ENCODE measurements around the gene COMMD10.
"Not testable (repeated sequence)": the region's sequence is repeated elsewhere in the genome, so short reads cannot be mapped to it uniquely, and the experiment has no call there.

Gene COMMD10

DNA sequence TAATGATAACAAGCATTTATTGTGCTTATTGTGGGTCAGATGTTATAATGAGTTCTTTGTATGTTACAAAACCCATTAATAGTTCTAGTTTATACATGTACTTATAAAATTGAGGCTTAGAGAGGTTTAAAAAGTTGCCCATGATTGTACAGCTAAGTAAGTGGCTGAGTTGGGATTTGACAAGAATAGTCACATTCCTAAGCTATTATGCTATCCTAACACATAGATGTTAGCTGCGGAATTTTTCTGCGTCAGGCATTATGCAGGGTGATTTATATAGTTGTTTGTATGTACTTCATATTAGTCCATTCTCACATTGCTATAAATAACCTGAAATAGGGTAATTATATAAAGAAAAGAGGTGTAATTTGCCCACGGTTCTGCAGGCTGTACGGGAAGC is 12.5 kb downstream of the COMMD10 start:
- DNase-seq (ENCODE audit: low read depth): no peak

DNA sequence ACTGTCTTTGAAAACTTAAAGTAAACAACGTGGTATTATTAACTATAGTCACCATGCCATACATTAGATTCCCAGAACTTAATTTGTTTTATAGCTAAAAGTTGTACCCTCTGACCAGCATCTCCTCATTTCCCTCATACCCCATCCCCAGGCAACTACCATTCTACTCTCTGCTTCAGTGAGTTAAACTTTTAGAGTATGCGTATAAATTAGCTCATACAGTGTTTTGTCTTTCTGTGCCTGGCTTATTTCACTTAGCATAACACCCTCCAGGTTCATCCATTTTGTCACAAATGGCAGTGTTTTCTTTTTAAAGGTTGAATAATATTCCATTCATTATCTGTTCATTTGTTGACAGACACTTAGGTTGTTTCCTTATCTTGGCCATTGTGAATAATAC is 14.2 kb downstream of the COMMD10 start:
- DNase-seq (ENCODE audit: low read depth): no peak

DNA sequence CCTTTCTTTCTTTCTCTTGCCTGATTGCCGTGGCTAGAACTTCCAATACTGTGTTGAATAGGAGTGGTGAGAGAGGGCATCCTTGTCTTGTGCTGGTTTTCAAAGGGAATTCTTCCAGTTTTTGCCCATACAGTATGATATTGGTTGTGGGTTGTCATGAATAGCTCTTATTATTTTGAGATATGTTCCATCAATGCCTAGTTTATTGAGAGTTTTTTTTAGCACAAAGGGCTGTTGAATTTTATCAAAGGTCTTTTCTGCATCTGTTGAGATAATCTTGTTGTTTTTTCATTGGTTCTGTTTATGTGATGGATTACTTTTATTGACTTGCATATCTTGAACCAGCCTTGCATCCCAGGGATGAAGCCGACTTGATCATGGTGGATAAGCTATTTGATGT is 20.1 kb downstream of the COMMD10 start:
- not testable (repeated sequence) for DNase-seq (ENCODE audit: low read depth)

DNA sequence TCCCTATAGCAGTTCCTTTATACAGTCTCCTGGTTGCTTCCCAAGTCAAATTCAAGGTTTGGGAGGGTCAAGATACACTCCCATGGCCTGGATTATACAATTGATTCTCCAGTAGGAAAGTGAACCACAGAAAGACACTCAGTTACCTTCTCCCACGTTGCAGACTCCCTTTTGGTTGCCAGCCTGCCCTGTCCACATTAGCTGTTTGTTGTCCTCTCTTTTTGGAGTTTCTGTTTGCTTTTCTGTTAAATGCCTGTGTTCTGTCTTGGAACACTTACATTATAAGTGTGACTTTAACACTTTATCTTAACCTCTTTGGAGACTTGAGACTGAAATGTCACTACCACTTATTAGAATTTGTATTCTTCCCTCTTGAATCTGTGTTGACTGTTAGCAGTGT is 30.3 kb downstream of the COMMD10 start:
- no peak for DNase-seq (ENCODE audit: low read depth)

DNA sequence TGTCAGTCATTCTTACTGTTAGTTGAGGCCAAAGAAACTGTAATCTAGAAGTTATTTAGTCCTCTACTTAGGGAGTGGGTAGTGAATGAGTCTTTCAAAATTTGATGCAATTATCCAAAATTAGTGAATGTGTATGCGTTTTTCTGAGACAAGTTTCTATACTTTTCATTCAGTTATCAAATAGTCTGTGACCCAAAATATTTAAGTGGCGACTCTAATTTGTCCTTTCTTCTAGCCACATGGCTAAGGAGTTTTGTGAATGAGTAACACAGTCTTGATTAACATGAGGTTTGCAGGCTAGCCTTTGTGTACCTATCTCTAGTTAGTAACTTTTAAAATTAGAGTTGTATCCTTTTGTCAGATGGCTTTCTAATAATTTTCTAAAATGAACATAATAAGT is 45.6 kb downstream of the COMMD10 start:
- no peak for DNase-seq (ENCODE audit: low read depth)

DNA sequence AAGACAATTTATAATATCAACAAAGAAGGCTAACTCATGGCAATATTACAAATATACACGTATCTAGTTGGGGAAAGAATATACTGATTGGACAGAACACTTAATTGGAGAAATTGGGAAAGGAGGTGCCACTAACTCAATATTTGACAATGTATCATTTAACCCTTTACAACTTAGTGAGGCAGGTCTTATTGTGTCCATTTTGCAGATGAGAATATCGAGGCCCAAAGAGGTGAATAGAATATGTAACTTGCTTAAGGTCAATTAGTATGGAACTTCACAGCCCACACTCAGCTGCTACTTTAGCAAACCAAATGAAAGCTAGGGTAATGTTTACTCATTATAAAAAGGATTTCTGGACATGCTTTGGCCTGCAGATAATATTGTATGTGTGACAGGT is 46.2 kb downstream of the COMMD10 start:
- DNase-seq (ENCODE audit: low read depth): no peak

DNA sequence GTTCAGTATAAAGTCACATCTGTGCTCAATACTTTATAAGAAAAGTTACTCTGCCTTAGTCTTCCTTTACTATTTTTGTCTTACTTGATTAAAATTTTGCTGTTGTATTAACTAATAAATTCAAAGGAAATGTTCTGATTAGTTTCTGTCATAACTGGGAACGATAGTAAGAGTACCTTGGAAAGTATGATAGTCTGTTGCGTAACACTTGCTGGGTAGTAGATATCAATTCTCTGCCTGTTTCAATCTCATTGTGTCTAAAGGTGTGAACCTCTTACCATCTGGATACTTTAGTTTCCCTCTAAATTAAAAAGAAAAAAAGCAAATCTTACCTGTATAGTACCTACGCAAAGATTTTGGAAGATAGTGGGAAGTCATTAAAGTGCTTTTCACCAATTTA is 48.5 kb downstream of the COMMD10 start:
- DNase-seq (ENCODE audit: low read depth): no peak

DNA sequence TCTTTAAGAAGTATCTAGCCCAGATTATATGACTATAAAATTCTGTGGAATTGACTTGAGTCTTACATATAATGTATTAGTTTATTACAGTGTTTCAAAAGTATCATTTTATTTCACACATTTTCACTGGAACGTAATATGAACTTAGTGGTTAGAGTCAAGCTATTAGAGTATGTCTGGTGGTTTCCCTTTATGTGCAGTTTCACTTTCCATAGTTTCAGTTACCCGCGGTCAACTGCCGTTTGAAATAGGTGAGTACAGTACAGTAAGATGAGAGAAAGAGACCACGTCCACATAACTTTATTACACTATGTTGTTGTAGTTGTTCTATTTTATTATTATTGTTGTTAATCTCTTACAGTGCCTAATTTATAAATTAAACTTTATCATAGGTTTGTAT is 50.5 kb downstream of the COMMD10 start:
- no peak for DNase-seq (ENCODE audit: low read depth)

DNA sequence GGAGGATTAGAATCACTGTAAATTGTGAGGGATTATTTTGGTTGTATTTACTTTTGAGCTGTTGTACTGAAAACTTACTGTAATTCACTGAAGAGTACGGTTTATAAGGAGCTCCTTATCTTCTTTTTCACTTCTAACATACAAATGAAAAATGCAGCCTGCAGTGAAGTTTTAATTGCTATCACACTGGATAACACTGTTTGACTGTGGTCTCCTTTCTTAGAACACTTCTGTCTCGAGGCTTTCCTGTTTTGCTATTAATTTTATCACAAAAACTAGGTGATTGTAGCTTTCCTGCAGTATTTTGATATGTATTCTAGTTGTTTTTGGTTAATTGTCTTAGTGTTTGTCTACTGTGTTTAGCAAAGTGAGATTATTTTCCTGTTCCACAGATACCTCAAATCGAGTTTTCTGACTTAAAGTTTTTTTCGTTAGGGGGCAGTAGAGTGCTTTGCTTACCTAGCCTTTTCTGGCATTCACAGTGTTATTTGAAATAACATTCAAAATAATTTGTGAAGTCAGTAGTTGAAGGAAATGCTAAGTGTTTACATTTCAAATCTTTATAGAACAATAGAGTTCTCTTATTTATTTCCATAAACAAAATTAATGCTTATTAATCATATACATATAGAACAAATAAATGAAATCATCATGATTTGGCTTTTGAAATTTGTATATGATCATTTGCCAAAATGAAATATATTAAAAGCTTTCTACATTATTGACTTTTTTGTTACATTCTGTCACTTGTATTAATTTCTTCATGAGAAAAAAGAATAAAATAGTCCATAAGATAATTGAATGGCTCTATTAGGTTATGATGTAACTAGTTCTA is 52.9 kb downstream of the COMMD10 start:
- DNase-seq (ENCODE audit: low read depth): peak; percentile 21

DNA sequence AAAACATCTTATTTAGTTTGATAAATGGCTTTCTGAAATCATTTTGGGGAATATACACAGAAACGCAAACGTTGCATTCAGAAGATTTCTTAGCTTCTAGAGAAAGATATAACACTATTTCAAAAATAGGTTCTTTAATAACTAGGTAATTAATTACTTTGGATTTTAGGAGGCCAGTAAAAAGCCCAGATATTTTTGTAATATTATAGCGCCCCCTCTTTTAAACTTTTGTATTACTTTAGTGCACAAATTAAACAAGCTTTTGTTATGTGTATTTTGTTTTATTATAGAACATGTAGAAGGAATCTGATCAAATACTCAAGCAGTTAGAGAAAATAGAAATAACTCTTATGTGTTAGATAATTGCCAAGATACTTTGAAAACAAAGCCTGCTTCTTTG is 57.7 kb downstream of the COMMD10 start:
- DNase-seq (ENCODE audit: low read depth): no peak

DNA sequence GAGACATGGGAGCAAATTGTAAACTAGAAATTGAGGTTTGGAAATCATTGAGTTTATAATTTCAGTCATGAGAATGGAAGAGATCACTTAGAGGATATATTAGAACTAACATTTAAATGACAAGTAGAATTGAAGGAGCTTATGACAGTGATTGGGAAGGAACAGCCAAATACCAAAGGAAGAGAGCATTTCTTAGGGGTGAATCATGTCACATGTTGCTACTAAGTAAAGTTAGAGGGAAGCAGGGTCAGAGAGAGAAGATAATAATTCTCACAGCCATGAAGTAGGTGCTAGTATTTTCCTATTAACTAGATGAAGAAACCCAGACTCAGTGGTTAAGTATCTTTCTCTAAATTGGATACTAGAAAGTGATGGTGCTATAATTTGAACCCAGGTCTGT is 59.3 kb downstream of the COMMD10 start:
- DNase-seq (ENCODE audit: low read depth): no peak

DNA sequence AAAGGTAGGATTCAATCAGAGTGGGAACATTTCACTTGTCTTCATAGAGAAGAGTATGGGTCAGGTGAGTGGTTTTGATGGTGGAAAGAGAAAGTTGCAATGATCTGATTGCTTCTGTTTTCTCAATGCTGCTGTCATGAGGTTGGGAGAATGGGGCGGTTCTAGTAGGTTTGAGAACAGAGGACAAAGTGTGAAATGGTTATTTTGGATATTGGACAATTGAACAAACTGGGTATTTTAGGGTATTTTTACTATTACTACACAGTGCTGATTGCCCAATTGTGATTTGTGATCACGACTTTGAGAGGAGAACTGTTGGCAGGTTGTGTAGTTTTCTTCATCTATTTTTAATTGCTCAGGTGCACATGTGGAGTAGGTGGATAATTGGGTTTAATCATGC is 60.2 kb downstream of the COMMD10 start:
- DNase-seq (ENCODE audit: low read depth): no peak

DNA sequence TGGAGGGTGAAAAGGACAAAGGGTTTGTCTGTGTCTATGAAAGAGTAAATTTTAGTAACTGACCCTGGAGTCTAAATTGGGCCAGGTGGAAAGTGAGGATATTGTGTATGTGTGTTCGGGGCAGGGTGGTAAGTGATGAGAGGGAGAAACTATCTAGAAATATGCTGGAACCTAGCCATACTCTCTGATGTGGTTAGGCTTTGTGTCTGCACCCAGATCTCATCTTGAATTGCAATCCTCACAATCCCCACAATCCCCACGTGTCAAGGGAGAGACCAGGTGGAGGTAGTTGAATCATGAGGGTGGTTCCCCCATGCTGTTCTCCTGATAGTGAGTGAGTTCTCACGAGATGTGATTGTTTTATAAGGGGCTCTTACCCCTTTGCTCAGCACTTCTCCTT is 60.6 kb downstream of the COMMD10 start:
- DNase-seq (ENCODE audit: low read depth): no peak

DNA sequence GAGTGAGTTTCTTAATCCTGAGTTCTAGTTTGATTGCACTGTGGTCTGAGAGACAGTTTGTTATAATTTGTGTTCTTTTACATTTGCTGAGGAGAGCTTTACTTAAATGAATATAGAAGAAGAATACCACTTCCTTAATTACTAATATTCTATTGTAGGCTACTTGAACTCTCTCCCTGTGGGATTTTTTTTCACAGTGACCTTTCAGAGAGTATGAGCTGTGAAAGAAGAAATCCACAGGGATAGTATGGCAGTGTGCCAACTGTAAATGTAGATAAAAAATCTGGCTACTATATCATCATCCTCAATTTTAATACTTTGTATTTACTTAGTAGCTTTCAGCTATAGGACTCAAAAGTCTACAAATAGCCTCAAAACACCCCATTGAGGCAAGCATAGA is 67.3 kb downstream of the COMMD10 start:
- DNase-seq (ENCODE audit: low read depth): no peak

DNA sequence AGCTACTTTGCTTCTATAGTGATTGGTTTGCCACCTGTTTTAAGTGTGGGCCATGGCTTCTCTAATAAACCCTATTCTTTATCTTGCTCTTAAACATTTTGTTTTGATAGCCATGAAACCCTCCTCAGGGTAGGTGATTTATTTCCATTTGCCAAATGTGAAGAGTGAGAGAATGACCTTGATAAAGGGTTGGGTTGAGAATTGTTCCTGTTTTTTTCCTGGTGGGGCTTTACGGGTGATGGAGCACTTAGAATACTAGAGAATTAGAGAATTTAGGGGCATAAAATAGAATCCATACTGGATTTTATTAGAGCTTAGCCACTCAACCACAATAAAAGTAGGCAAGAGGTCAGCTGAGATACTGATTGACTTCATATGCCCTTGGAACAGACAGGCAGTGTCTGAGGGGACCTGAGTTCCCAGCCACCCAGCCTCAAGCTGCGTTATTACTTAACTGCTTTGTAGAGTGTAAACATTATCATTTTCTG is 68.9 kb downstream of the COMMD10 start:
- no peak for DNase-seq (ENCODE audit: low read depth)

DNA sequence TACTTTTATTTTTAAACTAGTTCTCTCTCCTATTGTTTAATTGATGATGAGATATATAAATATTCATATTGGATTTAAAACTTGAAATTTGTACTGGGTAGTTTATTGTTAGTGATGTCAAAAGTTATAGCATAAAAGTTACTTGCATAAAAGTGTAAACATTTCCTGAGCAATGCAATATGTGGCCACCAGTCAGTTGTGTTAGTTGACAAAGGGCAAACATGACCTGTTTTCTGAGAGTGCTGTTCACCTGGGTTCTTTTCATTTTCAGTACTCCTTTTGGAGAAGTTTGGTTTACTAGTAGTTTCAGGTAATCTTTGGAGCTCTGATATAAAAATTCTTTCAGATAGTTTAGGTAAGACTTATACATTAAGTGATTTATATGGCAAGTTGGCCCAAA is 69.4 kb downstream of the COMMD10 start:
- DNase-seq (ENCODE audit: low read depth): no peak

DNA sequence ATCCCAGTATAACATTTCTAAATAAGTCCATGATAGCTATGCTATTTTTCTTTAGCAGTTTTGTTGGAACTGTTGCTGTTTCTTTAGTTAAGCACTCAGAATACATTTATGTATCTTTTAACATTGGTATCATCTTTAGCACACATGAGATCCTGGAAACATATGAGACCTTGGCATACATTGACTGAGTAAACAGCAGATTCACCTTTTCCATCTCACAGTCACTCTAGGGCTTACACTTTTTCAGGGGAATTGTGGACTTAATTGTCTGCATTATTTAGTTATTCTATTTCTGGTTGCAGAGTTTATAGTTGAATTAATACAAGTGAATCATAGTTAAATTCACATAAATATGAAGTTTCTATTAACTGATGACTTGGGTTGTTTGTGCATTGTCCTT is 70.1 kb downstream of the COMMD10 start:
- DNase-seq (ENCODE audit: low read depth): no peak

DNA sequence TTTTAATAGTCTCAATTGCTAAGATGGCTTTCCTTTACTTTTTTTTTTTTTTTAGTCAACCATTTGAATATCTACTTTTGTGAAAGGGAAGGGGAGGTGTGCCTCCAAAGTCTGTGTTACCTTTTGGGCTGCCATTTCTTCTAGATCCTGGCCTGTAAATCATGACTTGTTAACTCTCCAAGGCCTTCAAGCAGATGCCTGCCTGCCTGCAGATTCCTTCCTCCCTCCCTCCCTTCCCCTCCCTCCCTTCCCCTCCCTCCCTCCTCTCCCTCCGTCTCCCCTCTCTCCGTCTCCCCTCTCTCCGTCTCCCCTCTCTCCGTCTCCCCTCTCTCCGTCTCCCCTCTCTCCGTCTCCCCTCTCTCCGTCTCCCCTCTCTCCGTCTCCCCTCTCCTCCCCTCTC is 73.1 kb downstream of the COMMD10 start:
- no peak for DNase-seq (ENCODE audit: low read depth)

DNA sequence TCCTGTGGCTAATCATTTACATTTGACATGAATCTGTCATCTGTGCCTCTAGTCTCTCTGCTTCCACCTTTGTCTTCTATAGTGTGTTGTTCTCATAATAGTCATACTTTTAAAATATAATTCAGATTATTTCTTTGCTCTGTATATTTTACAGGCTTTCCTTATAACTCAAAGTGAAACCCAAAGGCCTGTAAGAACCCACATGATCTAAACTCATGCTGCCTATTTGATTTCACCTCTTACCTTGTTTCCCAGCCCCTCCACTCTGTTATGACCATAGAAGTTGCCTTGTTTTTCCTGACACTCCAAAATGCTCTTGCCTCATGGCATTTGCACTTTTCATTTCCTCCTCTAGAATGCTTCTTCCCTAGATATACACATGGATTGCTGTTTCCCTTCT is 74.2 kb downstream of the COMMD10 start:
- no peak for DNase-seq (ENCODE audit: low read depth)

DNA sequence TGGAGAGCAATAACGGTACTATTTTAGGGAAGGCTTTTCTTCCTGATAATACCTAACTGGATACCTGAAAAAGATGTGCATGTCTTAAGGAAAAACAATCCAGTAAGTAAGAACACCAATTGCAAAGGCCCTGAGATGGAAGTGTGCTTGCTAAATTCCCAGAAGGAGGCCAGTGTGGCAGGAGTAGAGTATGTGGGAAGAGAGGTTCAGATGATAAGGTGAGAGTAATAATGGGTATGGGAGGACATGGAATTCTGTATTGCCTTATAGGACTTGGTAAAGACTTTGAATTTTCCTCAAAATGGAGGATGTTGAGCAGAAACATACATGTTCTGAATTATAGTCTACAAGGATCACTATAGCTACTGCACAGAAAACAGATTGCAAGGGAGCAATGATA is 89.3 kb downstream of the COMMD10 start:
- no peak for DNase-seq (ENCODE audit: low read depth)

DNA sequence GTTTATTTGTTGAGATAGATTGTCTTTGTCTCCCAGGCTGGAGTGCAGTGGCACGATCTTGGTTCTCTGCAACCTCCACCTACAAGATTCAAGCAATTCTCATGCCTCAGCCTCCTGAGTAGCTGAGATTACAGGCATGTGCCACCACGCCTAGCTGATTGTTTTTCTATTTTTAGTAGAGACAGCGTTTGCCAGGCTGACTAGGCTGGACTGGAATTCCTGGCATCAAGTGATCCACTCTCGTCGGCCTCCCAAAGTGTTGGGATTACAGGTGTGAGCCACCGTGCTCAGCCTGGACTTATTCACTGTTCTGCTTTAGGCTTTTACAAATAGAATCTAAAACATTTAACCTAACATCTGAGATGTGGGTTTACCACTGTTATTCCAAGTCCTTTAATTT is 91.3 kb downstream of the COMMD10 start:
- no peak for DNase-seq (ENCODE audit: low read depth)

DNA sequence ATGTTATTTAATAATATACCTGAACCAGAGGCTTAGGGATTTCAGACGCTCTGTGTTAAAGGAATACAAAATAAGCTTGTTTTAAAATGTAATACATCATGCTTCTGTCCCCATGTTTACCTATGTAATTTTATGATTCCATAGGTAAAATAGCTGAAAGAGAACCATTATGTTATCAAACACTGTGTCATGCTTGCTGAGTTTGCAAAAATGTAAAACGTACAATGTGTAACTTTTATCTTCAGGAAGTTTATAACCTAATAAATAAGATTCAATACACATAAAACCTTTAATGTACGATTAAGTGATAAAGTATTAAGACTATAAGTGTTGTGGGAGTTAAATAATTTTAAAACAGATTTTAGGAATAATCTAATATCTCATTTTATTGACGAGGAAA is 94.1 kb downstream of the COMMD10 start:
- DNase-seq (ENCODE audit: low read depth): no peak

DNA sequence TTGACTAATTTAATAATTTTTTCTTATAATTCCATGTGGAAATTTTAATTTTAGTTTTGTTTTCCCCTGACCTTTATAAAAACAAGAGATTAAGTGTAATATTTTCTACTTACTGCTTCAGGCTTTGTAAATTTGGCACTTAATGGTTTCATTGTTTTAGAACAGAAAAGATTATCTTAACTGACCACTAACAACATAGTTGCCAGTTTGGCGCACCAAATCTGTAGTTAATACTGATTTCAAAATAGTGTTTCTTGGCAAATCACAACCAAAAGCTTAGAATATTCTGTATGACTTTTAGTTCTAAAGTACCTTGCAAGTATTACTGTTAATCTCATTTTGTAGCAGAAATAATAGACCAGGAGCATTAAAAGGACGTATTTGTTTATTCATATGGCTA is 124.3 kb downstream of the COMMD10 start:
- DNase-seq (ENCODE audit: low read depth): no peak

DNA sequence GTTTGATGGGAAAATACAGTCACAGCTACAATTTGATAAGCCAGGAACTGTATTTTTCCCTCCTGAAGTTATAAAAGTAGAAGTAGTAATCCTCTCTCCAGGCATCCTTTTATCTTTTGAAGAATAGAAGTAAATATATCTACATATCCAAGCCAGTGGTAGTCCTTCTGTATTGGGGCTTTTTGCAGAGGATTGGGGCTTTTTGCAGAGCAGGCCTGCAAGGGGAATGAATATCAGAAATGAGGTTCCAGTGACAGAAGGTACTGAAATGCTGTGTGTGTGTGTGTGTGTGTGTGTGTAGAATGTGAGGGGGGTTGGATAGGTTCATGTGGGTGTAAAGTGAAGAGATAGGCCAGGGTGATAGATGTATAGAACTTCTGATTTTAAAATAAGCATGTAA is 127.4 kb downstream of the COMMD10 start:
- no peak for DNase-seq (ENCODE audit: low read depth)

All from fibroblast of the conjunctiva (primary cell).